NCI-H446 (cell line): ENCODE measurements around the gene TMEM30B.
"Not testable (repeated sequence)": the region's sequence is repeated elsewhere in the genome, so short reads cannot be mapped to it uniquely, and the experiment has no call there.

Experiments
- DNase-seq, 2 experiments: peaks; one replicate each; lab custom pipeline; 2025; lab: John Stamatoyannopoulos, UW

TMEM30B gene, protein sequence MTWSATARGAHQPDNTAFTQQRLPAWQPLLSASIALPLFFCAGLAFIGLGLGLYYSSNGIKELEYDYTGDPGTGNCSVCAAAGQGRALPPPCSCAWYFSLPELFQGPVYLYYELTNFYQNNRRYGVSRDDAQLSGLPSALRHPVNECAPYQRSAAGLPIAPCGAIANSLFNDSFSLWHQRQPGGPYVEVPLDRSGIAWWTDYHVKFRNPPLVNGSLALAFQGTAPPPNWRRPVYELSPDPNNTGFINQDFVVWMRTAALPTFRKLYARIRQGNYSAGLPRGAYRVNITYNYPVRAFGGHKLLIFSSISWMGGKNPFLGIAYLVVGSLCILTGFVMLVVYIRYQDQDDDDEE

DNA sequence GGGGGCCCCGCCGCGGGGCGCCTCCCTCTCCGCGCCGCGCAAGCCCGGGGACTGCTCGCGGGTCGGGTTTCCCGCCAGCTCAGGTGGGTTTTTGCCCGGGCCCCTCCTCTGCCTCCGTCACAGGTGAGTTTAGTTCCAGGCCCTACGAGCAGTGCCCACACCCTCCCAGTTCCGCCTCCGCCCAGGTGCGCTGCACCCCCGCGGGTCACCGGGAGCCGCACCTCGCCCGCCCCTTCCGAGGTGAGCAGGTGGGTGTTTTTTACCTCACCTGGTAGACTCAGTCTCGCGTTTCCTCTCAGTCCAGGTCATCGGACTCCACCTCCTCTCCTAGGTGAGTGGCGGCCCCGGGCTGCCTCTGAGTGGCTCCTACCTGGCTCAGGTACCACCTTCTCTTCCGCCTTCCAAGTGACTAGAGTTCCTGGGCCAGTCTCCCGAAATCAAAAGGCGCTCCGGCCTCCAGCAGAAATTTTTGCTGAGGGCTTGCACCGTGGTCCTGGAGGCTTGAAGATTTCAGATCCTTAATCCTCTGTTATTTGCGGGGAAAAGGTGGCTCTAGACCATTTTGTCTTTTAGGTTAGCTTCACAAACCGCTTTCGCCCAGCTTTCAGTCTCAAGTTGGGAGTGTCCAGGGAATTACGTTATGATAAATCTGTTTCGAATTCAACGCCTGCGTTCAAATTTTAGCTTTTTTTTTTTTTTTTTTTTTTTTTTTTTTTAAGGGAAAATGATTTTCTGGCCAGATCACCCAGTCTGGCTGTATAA, at the start of gene TMEM30B:
TMEM30B (minus strand) TSS at position 153 of the 762 bp plus-strand sequence. CDS start 191 bp downstream, outside the sequence.
- no peak for DNase-seq

DNA sequence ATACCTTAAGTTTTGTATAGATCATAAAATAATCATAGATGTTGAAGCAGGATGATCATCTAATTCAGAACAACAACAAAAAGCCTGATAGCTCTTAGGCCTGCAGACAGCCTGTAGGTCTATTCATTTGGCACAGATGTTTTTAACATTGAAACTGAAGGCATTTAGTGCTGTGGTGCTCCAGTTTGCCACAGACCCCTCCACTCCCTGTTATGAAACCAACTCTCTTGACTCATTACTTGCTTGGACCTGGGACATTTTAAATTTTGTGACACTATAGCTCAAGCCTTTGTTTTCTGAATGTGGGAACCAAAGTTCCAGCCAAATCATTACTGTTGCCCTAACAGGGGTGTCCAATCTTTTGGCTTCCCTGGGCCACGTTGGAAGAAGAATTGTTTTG, 49.4 kb upstream of the TMEM30B start:
- DNase-seq = no peak

DNA sequence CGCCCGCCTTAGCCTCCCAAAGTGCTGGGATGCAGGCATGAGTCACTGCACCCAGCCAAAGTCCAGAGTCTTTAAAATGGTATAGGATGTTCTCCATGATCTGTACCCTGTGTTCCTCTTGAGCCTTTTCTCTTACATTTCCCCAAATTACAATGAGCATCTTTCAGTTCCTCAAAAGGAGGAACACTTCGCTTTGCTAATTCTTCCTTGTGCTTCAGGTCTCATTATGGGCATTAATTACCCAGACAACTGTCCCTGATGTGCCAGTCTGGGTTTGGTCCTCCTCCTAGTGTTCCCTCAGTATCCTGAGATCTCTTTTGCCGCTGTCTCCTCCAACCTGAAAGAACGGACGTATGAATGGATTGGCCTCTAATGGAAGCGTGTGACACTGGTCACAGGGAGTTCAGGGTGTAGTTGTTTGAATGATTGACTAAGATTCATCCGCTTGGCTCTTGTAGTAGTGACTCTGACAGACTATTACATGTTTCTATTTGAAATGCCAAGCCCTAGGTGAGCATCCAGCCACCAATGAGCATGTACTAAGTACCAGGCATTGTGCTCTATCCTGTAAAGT, 48.4 kb upstream of the TMEM30B start:
- no peak for DNase-seq

DNA sequence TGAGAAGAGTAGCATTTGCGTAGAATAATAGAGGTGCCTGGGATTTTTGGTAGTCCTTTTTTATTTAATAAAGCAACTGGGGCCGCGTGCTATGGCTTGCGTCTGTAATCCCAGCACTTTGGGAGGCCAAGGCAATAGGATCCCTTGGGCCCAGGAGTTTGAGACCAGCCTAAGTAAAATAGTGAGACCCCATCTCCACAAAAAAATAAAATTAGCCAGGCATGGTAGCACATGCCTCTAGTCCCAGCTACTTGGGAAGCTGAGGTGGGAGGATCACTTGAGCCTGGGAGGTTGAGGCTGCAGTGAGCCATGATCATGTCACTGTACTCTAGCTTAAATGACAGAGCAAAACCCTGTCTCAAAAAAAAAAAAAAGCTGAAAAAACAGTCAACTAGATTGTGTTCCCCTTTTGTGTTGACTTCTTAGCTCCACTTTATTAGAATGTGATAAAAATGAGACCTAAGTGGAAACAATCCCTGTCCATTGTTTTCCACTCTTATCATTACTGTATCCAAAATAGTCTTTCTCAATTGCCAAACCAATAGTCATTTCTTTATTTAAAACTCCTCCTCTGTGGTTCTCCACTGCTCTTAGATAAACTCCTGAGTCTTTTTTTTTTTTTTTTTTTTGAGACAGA, 47.6 kb upstream of the TMEM30B start:
- no peak for DNase-seq

DNA sequence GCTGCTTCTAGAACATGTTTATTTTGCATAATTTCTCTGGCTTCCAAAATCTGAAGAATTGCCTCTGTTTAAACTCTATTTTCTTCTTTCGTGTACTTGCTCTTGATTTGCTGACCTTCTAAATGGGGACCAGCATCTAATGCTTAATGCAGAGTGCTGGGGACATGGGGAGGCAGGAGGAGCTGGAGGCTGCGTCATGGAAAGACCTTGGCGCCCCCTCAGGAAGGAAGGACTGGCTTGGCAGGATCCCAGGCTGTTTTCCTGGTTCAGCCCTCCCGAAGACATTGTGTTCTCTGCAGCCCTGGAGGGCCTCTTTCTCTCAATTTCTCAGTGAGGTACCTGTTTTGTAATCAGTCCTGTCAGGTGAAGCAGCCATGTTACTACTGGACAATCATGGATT, 45.7 kb upstream of the TMEM30B start:
- DNase-seq = peak in 1 of 2 experiments; percentile 30

DNA sequence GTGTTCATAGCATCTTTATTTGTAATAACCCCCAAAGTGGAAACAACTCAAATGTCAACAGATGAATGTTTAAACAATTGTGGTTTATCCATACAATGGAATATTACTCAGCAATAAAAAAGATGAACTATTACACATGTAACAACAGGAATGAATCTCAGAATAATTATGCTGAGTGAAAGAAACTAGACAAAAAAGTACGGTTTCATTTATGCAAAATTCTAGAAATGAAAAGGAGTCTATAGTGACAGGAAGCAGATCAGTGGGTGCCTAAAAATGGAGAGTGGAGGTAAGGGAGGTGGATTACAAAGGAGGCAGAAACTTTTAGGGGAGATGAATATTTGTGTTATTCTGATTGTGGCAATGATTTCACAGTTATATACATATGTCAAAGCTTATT, 45.0 kb upstream of the TMEM30B start:
- no peak for DNase-seq

DNA sequence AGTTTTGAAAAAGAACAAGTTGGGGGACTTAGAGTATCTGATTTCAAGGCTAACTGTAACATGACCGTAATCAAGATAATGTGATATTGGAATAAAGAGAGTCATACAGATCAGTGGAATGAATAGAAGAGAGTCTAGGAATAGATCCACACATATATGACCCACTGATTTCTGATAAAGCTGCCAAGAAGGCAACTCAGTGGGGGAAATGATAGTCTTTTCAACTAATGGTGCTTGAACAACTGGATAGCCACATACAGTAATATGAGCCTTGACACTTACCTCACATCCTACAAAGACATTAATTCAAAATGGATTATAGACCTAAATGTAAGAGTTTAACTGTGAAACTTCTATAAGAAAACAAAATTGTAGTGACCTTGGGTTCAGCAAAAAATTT, 44.0 kb upstream of the TMEM30B start:
- no peak for DNase-seq

DNA sequence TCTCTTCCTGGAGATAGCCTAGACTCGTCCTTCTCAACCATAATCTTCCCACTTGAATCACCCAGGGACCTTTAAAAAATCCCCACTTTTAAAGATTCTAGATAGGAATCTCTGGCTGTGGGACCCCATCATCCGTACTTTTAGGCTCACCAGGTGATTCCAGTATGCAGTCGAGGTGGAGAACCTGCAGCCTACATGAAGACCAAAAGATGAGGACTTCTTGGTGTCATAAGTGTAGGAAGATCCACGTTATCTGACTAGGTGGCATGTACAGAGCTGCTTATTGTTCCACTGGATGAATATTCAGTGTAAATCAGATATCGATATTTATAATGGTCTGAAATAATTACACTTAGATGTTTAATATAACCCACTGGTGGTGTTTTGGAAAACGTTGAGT, 42.8 kb upstream of the TMEM30B start:
- no peak for DNase-seq

DNA sequence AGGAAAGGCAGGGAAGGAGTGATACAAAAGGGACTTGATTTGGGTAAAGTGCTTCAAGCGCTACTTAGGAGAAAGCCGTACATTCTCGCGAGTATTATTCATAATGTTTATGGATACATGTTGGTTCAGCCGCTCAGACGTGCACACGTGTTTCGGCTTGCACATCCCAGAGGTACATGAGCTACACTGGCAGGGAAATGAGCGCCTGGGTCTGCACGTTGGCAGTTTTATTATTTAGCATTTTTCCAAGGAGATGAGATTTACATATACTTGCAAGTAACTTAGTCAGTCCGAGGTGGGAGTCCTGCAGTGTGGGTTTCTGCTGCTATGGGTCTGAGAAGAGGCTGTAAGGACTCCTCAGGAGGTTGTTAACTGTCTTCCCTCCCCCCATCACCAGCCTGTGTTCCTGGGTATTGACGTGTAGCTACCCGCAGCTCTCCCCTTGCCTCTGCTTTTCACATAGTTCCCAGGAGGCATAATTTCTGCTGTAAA, 41.7 kb upstream of the TMEM30B start:
- DNase-seq = peak in 1 of 2 experiments; percentile 29

DNA sequence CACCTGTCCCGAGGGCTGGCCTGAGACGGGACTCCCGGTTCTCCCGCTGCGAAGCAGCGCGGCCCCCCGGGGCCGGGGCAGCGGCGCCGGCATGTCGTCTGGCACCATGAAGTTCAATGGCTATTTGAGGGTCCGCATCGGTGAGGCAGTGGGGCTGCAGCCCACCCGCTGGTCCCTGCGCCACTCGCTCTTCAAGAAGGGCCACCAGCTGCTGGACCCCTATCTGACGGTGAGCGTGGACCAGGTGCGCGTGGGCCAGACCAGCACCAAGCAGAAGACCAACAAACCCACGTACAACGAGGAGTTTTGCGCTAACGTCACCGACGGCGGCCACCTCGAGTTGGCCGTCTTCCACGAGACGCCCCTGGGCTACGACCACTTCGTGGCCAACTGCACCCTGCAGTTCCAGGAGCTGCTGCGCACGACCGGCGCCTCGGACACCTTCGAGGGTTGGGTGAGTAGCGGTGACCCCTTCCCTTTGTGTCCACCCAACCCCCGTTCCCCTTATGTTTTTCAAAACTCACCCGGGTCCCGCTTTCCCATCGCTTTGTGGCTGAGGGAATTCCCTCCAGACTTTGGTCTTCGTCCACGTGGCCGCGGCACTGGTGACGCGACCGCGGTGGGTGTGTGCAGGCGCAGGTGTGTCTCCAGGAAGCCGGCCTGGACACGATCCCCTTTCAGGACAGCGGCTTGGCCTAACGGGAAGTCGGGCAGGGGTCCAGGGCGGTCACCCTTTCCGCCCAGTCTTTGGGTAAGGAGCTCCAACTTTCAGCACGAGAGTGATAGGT, 41.1 kb upstream of the TMEM30B start:
- DNase-seq = no peak

DNA sequence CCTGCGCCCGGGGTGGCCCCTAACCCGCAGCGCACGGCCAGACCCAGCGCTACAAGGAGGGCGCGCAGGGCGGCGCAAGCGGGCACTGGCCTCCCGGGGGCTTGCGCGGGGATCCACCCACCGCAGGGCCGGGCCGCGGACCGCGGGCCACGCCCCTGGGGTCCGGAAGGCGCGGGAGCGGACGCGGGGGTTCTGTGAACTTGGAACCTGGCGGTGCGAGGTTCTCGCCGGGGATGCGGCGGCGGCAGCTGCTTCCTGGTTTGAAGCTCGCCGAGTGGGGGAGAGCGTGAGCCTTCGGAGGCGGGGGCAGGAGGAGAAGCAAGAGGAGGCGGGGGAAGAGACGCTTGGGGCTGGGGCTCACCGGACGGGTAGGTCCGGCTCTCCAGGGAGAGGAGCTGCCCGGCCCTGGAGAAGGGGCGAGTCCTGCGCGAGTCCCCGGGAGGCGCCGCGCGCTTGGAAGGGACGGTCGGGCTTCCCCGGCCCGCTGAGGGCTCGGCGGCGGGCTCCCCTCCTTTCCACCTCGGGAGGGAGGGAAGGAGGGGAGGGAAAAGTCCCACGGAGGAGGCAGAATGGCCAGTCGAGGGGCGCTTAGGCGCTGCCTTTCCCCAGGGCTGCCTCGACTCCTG, 40.4 kb upstream of the TMEM30B start, which contains the start of gene PRKCH:
PRKCH (plus strand) TSS at position 195 of the 626 bp plus-strand sequence. CDS start 523 bp downstream, outside the sequence.
- DNase-seq = peak in 1 of 2 experiments; percentile 40

DNA sequence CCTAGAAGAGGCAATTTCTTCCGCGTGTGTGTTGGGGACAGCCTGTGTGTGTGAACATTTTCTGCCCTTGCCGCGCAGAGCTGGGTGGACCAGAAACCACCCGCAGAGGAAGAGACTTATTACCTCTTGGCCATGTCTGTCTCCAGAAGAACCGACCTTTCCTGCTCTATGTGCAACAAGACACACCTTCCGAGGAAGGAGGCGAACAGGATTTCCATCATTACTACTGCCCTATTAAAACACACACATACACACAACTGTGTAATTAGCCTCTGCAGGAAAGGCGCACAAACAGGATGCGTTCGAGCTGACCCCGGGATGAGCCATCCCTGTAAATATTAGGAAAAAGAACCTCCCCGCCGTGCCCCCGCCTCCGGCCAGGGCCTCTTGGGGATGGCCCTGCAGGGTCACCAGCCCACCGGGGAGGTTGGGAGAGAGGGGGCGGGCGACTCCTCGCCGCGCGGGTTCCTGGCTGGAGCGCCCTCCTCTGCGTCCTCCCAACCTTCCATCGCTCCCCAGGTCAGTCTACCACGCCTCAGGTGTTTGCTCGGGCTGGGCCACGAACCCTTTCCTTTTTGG, 39.8 kb upstream of the TMEM30B start:
- DNase-seq = no peak

DNA sequence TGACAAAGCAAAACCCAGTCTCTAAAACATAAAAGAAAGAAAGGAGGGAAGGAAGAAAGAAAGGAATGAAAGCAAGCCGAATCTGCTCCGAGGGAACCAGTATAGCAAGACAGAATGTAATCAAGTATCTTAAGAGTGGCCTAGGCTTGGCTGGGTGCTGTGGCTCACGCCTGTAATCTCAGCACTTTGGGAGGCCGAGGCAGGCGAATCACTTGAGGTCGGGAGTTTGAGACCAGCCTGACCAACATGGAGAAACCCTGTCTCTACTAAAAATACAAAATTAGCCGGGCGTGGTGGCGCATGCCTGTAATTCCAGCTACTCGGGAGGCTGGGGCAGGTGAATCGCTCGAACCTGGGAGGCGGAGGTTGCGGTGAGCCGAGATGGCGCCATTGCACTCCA, 39.0 kb upstream of the TMEM30B start:
- not testable (repeated sequence) for DNase-seq

DNA sequence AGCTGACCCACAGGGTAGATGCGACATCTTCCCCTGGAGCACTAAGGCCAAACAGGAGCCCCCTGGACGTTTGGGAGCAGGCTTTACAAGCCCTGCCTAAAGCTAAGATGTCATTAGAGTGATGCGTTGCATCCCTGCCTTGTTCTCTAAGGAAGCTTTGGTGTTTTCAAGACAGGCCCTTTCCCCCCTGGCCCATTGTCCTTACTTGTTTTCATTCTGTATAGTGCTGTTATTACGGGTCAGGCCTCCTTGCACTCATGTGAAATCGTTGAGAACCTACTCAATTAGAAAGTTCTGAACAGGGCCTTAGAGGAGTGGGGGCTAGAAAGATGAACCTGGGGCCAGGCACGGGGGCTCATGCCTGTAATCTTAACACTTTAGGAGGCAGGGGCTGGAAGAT, 38.6 kb upstream of the TMEM30B start:
- no peak for DNase-seq

DNA sequence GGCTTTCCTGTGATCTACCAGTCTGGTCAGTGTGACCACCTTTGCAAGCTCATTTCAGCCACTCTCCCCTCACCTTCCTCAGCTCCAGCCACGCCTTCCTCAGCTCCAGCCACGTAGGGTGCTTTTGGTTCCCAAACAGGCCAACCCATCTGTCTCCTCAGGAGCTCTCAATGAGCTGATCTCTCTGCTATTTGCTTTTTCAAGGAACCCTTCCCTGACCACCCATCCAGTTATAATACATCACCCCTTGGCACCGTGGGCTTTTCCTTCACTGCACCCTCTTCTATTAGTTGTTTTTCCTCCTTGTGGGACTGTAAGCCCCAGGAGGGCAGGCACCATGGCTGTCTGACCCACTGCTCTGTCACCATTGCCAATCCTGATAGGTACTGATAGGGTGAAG, 37.9 kb upstream of the TMEM30B start:
- DNase-seq = no peak

DNA sequence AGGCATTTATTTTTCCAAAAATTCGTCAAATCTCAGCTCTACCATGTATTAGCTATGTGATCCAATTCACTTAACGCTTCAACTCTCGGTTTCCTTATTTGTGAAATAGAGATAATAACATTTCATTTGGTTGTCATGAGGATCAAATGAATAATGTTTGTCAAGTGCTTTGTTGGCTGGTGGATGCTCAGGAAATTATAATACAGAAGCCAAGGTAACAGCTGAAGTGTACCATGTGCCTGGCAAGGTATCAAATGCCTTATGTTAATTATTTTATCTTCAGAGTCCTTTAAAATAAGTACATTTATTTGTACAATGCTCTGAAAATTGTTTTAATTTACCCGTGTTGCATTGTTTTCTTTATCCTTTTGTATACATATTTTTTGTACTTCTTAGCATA, 34.2 kb upstream of the TMEM30B start:
- peak; percentile 53 to 65 for DNase-seq

DNA sequence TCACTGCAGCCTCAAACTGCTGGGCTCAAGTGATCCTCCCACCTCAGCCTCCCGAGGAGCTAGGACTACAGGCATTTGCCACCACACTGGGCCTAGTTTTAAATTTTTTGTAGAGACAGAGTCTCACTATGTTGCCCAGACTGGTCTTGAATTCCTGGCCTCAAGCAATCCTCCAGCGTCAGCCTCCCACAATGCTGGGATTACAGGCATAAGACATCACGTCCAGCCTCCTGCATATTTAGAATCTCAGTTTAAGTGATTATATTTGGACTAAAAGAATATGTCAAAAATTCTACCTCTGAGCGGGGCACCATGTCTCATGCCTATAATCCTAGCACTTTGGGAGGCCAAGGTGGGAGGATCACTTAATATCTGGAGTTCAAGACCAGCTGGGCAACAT, 27.6 kb upstream of the TMEM30B start:
- not testable (repeated sequence) for DNase-seq

DNA sequence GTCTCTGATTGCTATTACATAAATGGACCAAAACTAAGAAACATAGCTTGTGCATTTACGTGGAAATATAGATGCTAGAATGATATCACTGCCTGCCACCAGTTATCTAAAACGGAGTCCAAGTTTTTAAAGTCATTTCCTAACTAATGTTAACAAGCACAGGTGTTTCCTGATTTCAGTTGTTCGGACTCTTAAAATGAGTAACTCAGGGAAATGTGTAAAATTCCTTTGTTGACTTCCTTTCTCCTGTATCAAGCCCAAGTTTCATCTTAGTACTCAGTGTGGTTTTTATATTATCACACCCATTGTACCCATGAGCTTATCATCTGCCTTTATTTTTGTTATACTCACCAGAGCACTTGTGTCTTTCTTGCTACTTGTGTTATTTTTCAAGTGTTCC, 27.1 kb upstream of the TMEM30B start:
- no peak for DNase-seq

DNA sequence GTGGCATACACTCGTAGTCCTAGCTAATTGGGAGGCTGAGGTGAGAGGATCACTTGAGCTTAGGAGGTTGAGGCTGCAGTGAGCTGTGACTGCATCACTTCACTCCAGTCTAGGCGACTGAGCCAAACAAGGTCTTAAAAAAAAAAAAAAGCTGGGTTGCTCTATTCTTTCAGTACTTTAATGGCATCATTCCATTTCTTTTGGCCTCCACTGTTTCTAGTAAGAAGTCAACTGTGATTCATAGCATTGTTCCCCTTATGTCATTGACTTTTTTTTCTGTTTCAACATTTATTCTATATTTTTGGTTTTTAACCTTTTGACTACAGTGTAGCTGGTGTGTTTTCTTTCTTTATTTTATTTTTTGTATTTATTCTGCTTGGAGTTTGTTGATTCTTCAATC, 23.6 kb upstream of the TMEM30B start:
- DNase-seq = no peak

DNA sequence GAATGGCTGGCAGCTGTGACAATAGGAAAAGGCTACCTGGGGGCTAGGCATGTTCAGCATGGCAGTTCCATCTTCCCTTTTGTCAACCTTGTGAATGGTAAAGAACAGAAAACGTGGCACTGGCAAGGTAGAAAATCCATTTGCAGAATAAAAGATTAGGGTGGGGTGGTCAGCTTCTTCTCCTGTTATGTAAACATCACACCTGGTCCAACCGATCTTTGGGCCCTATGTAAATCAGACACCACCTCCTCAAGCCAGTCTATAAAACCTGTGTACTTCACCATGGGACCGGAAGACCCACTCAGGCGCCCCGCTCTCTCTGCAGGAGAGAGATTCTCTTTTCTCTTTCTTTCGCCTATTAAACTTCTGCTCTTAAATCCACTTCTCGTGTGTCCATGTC, 19.6 kb upstream of the TMEM30B start:
- DNase-seq = no peak

DNA sequence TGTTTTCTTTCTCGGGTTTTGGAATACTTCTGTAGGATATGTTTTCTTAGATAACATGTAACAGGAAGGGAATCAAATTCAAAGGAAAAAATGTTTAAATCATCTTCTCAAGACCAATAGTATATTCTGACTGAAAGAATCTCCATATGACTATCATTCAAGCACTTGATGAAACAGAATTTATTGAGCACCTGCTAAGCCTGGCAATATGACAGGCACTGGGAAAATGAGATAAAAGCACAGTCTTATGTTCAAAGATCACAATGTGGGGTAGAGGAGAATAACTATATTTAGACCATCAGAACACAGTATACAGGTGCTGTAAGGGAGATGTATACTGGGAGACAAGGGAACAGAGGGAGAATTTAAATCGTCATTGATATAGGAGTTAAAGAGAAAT, 19.1 kb upstream of the TMEM30B start:
- no peak for DNase-seq
